Fibroblast of pulmonary artery (primary cell): Measurements from ENCODE around the gene PHYKPL.

Experiments
- DNase-seq: peaks from one replicate; pipeline ENCODE4 v3.0.0-alpha.2; 2010; ENCODE audit warnings: low read depth
- H3K4me3 ChIP-seq: replicated peaks from 2 replicates; pipeline ENCODE4 v1.5.1; 2011; ENCODE audit warnings: low read depth, mild to moderate bottlenecking, control low read depth, low read length, moderate library complexity
- CTCF ChIP-seq: IDR thresholded peaks from 2 replicates; pipeline ENCODE4 v1.5.1; 2011; ENCODE audit warnings: mild to moderate bottlenecking, control low read depth, low read length, inconsistent platforms; ENCODE audit errors: missing control alignments

The PHYKPL gene

GRCh38 chr5:178215280-178216002 lies 17.2 kb downstream of the PHYKPL start:
- TF ChIP-seq CTCF = no peak
- no peak overlapping the region for H3K4me3 ChIP-seq
- DNase-seq = no peak

DNA sequence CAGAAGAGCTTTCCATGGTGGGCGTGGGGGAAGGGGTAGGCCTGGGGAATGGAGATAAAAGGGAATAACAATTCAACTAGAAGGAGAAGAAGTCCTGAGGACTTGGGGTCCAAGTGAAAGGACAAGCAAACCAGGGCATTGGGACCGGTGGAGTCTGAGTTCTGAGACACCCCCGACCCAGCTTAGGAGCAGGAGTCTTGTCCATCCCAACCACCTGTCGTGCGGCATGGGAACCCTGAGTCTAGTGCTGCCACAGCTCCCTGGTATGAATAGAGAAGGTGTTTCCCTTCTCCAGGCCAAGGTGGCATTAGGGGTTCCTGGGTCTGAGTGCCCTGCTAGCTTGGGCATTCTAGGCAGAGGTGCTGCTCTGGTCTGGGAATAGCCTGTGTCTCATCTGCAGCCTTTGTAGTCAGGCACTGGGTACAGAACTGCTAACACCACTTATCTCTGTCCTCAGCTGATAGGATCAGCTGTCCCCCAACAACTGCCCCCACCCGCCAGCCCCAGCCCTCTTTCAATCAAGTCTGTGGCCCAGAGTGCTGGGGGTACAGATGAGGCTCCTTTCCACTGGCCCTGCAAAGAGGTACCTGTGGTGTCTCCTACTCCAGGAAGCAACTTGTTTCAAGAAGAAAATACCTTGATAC lies 18.3 kb downstream of the PHYKPL start:
- H3K4me3 ChIP-seq = no peak overlapping the region
- DNase-seq = no peak
- no peak for TF ChIP-seq CTCF

- no peak for DNase-seq
- H3K4me3 ChIP-seq = no peak overlapping the region
- no peak for TF ChIP-seq CTCF
Observed at GRCh38 chr5:178213748-178214151, 18.9 kb downstream of the PHYKPL start.

DNA sequence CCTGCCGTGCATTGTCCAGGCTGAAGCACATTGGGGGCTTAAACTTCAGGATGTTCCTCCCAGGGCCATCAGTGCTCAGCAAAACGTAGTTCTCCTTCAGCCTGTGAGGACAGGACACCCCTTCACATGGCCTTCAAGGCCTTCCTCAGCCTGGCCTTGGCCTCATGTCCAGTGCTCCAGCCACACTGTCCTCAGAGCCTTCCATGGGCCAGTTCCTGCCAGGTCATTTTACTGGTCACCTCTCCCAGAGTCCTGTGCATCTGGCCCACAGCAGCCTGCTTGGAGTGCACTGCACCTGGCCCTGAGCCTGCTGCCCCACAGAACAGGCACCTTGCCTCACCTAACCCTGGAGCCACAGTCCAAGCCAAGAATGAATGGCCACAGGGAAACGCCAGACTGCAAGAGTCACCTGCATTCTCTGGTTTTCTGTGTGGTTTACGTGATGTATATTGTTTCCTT lies 19.6 kb downstream of the PHYKPL start:
- no peak overlapping the region for H3K4me3 ChIP-seq
- DNase-seq = no peak
- no peak for TF ChIP-seq CTCF

DNA sequence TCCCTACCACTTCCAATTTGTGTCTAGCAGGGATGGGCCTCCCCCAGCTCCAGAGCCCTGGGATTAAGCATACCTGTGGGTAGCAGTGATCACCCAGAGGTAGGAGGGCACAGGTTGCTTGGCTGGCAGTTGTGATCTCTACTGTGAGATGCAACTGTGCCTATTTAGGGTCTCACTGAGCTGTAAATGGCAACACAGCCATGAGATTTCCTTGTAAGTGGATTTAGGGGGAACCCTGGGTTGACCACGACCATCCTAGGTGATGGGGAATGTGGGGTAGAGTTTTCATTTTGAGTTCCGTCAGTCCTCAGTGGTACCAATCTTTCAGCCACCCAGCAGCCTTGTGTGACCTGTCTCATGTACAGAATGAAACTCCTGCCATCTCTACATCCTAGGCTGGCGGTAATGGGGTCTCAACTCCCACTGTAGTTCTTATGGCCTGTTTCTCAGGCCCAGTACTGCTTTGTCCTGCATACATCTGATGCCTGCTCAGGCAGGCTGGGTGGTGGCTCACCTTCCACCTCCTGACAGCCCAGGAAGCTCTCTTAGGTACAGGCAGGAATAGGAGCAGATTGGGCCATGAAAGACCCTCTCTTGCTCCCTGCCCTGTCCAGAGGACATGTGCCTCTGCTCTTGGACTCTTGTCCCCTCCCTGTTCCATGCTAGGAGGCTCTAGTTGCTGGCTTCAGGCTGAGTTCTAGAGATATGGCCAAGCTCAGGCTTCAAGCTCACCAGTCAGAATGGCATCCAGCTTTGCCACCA lies 20.2 kb downstream of the PHYKPL start:
- no peak for TF ChIP-seq CTCF
- no peak for DNase-seq
- no peak overlapping the region for H3K4me3 ChIP-seq

DNA sequence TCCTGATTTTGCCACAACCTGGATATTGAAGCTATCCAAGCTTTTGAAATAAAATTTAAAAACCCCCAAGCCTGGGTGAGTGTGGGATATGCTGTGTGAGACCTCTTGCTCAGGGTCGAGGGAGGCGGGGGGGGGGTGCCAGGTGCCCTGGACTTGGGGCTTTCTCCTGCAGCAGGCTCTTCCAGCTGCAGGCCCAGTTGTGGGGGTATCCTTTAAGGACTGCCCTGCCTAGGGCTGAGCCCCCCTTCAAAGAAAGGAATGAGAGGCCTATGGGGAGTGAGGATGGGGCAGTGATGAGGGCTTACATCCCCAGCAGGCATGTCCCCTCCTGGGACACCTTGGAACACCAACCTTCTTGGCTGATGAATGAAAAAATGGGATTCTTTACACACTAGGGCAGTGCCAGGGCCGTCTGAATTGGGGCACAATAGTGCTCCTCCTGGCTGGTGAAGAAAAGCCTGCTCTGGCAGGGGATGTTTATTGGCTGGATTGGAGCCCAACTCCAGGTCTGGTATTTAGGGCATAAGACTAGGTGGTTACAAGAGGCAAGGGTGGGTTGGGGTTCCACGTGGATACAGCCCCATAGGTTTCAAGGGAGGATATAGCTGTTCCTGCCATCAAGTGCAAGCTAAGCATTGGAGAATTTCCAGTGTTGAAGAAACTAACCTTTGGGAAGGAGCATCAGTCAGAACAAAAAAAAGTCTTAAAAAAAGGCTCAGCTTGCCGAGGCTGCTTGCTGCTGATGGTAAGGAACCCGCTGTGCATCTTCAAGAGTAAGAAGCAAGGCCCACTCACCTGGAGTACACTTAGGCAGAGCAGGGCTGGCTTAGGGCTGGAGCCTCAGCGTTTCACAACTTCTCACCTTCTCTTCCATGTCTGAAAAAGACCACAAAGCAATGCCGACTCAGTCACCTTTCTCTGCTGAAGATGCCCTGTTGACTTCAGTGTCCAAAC lies 21.2 kb downstream of the PHYKPL start:
- H3K4me3 ChIP-seq = no peak overlapping the region
- DNase-seq = no peak
- no peak for TF ChIP-seq CTCF
